SKM-1 treated with dmso at 0.1 percent for 144 hours (cell line): ENCODE data around the gene MGA.

Experiments
- DNase-seq: peaks from one replicate; lab custom pipeline; 2025; ENCODE audit not compliant: unreplicated experiment; lab: John Stamatoyannopoulos, UW

MGA gene

GRCh38 chr15:41780727-41781126 is 120.5 kb downstream of the MGA start:
- DNase-seq = no peak

DNA sequence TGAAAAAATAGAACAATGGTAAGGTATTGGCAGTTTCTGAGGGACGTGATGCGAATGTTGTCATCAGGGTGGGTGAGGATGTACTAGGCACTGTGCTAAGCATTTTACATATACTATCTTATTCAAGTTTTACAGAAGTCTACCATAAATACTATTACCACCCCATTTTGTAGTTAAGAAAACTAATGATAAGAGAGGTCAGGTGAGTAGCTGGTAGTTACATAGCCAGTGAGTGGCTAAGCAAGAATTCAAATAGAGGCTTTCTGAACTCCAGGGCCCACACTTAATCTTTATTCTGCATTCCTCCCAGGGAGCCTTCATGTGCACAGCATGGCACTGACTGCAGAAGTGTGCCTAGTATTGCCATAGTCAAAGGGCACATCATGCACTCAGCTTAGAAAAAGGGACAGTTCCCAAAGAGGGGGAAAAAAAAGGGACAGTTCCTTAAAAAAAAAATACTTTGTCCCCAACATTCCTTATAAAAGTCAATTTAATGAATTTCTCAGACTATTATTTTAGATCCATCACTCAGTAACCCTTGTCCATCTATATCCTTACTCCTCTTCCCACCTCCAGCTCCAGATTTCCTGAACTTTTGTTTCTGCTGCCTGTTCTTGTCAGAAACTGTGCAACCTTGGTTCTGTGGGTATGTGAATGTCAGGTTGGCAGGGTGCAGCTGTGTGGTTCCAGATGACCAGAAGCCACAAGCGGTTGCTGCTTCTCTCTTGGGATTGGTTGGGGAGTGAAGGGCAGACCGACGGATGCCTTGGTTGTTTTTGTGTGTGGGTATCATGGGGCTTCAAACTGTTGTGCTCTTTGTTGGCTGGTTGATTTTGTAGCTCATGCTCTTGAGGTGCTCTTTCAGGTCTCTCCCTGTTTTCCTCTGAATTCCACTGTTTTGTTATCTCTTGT is 122.4 kb downstream of the MGA start:
- no peak for DNase-seq

GRCh38 chr15:41783296-41783695 is 123.1 kb downstream of the MGA start:
- no peak for DNase-seq

DNA sequence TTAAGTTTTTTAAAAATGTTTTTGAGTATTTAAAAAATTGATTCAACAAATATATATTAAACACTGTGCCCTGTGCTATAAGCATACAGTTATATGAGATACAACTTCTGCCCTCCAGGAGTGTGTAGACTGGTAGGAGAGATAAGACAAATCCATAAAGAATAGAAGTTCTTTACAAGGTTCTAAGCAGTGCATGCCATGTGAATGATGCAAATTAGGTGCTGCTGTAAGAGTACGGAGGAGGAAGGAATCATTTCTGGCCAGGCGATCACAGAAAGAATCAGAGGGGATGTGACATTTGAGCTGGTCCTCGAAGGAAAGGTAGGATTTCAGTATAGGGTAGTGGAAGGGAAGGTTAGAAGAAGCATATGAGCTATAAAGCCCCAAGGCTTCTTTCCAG is 128.1 kb downstream of the MGA start:
- DNase-seq = no peak

DNA sequence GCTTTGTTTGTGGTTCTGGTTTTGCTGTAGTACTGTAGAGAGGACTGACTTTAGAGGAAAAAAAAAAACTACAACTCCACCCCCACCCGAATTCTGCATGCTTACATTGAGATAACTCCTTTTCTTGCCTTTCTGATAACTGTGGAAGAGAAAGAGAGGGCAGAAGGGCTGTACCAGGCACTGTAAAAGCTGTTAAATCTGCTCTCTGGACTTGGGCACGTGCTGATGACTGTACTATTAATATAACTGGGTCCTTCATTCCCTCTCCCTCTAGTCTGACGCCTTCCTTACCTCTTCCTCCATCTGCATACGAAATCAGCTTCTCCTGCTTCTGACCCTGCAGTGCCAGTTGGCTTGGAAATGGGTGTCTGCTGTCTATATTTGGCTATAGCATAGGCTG is 129.0 kb downstream of the MGA start:
- DNase-seq = no peak

DNA sequence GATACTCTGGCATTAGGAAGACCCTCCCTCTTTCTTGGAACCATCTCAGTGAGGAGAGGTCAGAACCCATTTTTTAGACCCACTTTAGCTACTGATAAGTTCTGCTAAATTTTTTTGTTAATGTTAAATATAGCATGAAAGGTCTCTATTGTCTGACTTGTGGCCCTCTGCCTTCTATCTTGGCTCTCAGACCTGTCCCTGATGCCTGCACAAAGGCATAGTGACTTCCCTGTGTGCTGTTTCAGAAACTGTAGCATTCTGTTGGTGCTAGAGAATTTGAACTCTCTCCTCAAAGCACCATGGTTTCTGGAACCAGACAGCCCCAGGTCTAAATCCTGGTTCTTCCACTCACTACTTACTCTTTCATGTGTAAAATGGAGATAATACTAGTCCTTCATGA is 129.5 kb downstream of the MGA start:
- no peak for DNase-seq

DNA sequence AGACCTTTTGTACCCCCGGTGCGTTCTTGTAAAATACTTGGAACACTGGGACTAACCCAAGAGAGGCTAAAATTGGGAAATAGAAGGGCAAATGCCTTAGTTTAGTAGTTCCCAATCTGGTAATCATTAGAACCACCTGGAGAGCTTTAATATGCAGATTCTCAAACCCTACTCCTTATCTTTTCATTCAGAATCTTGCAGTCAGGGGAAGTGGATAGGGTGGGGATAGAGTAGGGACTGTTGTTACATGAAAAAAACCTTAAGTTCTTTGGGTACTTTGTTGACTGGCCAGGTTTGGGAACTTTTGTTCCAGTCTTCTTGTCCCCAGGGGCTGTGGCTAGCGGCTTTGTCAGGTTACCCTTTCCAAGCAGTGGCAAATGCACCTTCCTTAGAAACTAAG is 130.0 kb downstream of the MGA start:
- no peak for DNase-seq

GRCh38 chr15:41790756-41791546 is 130.7 kb downstream of the MGA start:
- DNase-seq = no peak

DNA sequence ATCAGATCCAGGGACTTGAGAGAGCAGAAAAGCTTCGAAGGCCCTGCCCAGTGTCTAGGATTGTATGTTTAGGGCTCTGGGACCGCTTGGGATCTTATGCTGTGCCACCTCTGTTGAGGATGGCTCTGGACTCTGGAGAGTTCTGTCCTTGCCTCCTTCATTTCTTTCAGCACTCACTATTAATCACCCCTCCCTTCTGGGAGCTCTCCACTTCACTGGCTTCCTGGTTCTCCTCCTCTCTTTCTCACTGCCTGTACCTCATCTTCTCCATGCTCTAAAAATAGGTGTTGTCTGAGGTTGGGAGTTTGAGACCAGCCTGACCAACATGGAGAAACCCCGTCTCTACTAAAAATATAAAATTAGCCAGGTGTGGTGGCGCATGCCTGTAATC is 131.3 kb downstream of the MGA start:
- DNase-seq = no peak

GRCh38 chr15:41792000-41792637 is 131.9 kb downstream of the MGA start:
- no peak for DNase-seq

DNA sequence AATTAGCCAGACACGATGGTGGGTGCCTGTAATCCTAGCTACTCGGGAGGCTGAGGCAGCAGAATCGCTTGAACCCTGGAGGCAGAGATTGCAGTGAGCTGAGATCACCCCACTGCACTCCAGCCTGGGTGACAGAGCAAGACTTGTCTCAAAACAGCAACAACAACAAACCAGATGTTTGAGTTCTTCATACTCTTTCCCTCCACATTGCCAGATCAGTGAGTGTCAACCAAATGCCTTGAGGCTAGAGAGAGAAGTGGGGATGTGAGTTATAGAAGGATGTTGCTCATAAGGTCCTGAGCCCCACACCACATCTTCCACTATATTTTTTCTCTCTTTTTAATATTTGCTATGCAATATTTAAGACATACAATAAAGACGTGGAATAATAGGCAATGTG is 133.9 kb downstream of the MGA start:
- DNase-seq = no peak

- no peak for DNase-seq
These were observed 136.0 kb downstream of the MGA start for GRCh38 chr15:41795996-41796856.

DNA sequence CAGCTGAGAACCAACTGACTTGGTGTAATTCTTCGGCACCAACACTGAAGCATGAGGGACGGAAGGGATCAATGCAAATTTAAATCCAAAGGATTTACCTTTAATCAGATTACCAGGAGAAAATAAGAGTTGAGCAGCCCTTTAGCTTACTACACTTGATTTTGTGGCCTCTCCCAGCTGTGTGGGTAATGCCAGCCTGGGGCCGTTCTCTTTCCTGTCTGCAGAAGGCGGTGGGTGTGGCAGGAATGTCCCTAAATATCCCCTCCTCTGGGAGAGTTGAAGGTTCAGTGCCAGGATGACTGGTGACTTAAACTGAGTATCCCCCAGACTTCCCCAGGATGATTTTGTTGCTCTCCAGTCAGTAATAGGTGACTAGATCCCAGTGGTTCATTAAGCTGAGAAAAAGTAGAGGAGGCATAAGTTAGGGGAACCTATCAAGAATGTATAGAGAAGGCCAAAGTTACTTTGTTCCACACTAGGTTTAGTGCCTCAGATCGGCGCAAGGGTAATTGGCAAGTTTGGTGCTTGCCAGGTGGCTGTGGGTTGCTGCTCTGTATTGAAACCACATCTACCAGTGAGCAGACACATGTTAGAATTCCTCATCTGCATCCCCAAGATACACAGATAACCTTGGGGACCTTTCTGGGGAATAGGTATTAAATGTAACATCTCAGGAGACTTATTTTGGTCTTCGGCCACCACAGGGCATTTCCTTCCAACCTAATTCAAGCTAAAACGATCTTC is 137.2 kb downstream of the MGA start:
- no peak for DNase-seq

DNA sequence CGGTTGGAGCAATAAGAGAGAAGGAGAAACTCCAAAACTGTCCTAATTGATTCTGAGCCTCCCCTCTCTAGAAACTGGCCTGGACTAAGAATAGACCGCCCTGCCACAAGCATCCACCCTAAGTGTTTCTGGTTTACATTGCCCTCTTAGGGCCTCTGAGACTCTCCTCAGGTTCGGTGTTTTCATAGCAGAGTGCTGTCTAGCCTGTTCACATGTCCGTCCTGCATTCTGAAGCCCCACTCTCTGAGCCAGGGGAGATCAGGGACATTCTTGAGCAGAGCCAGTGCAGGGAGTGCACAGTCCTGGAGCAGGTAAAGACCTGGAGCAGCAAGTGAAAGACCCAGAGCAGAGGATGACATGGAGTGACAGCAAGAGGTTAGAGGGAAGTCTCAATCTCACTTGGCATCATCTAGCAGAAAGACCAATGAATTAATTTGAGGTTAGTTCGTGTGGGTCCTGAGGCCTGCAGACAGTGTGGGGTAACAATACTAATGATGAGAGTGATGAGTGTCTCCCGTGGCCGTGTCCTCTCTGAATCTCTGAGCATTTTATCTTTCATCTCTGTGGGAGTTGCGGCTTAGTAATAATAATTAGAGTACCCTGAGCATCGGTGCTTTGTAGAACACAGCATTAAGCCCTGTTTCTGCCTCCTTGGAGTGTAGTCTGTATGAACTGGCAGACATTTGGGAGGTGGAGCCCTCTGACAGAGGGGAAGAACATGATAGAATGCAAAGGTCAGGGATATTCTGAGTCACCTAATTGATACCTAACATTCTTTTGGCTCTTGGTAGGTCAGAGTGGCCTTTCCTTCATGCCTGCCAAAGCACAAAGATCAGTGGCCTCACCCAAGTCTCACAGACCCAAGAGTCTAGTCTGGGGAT is 138.6 kb downstream of the MGA start:
- DNase-seq = no peak

- DNase-seq = no peak
These were observed 139.2 kb downstream of the MGA start for GRCh38 chr15:41799488-41799805.

- no peak for DNase-seq
These were observed 141.0 kb downstream of the MGA start for GRCh38 chr15:41801185-41801584.

GRCh38 chr15:41801850-41802455 is 141.7 kb downstream of the MGA start:
- no peak for DNase-seq

GRCh38 chr15:41804361-41804760 is 144.2 kb downstream of the MGA start:
- no peak for DNase-seq
